Measurements from ENCODE around the gene TWSG1. TPM values are rescaled to one million over a fixed set of nuclear protein-coding genes. Genes with fewer than 3 reads are reported as not detected.

TWSG1 gene
- total and polyA plus RNA-seq, 10 of the 15 experiments (the other 5 are each of a cell fraction or from before 2014, with no cell fraction given) = 11.1 to 45.1 (median 27.7) TPM

- BruUV-seq (replicated peaks) = no TSS peak
- ATAC-seq = no peak
- POLR2A ChIA-PET = interaction anchor here (0.6 to 1.2 kb wide), 2 partner anchors 14 to 72 kb away, joined by 3 to 4 read pairs; no protein-coding TSS in a partner anchor
Observed at GRCh38 chr18:9359796-9360195, 25.2 kb downstream of the TWSG1 start.

More at GRCh38 chr18:9359796-9360195, 25.2 kb downstream of the TWSG1 start:
- Histone ChIP-seq H4K20me1 (ENCODE audit: control insufficient read depth, insufficient read depth) (no peaks in the 10 kb centered on the region), H3K9me3 (replicated peaks; ENCODE audit: control insufficient read depth, insufficient read depth, low read length) (no peaks in the 10 kb centered on the region), H3K9ac (ENCODE audit: control insufficient read depth, insufficient read depth, low read length) (no peak overlapping the region), H3K27ac (ENCODE audit: control insufficient read depth, insufficient read depth) (no peak overlapping the region), H3K4me3 (no peak overlapping the region), H3K36me3 (ENCODE audit: control insufficient read depth in 2 of 2, insufficient read depth in 2 of 2, low read length in 1 of 2) (peaks cover 1 to 4% of the 10 kb centered on the region in 2 experiments; a peak in 2 of 4 replicates), H3K4me2 (ENCODE audit: control insufficient read depth, insufficient read depth) (no peak overlapping the region), H3K4me1 (ENCODE audit: control insufficient read depth, insufficient read depth, low read length) (no peaks in the 10 kb centered on the region; the same call in 1 of the 2 replicates), H3K79me2 (ENCODE audit: control insufficient read depth, insufficient read depth, low read length) (peaks cover 28% of the 10 kb centered on the region), H3K27me3 (replicated peaks in 1 of 2; ENCODE audit: control insufficient read depth in 2 of 2, insufficient read depth in 2 of 2, low read length in 1 of 2) (no peaks in the 10 kb centered on the region), H2AFZ (ENCODE audit: control insufficient read depth, low read depth, low read length) (no peak overlapping the region)
- no peak for TF ChIP-seq SRF (IDR thresholded peaks at IDR 0.05; ENCODE audit: low read depth in 2 of 2, low read length in 2 of 2)
- no peak for TF ChIP-seq RUNX3 (IDR thresholded peaks at IDR 0.05; ENCODE audit: low read length)
- no peak for TF ChIP-seq MTA2 (IDR thresholded peaks at IDR 0.05; ENCODE audit: low read depth)
- no peak for TF ChIP-seq NBN (IDR thresholded peaks at IDR 0.05)
- TF ChIP-seq, protein P1, sequence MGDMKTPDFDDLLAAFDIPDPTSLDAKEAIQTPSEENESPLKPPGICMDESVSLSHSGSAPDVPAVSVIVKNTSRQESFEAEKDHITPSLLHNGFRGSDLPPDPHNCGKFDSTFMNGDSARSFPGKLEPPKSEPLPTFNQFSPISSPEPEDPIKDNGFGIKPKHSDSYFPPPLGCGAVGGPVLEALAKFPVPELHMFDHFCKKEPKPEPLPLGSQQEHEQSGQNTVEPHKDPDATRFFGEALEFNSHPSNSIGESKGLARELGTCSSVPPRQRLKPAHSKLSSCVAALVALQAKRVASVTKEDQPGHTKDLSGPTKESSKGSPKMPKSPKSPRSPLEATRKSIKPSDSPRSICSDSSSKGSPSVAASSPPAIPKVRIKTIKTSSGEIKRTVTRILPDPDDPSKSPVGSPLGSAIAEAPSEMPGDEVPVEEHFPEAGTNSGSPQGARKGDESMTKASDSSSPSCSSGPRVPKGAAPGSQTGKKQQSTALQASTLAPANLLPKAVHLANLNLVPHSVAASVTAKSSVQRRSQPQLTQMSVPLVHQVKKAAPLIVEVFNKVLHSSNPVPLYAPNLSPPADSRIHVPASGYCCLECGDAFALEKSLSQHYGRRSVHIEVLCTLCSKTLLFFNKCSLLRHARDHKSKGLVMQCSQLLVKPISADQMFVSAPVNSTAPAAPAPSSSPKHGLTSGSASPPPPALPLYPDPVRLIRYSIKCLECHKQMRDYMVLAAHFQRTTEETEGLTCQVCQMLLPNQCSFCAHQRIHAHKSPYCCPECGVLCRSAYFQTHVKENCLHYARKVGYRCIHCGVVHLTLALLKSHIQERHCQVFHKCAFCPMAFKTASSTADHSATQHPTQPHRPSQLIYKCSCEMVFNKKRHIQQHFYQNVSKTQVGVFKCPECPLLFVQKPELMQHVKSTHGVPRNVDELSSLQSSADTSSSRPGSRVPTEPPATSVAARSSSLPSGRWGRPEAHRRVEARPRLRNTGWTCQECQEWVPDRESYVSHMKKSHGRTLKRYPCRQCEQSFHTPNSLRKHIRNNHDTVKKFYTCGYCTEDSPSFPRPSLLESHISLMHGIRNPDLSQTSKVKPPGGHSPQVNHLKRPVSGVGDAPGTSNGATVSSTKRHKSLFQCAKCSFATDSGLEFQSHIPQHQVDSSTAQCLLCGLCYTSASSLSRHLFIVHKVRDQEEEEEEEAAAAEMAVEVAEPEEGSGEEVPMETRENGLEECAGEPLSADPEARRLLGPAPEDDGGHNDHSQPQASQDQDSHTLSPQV (IDR thresholded peaks at IDR 0.05) = no peak
- no peak for TF ChIP-seq ATF7 (IDR thresholded peaks at IDR 0.05; ENCODE audit: low read depth)
- in situ Hi-C loops (cut with MboI) = no loop called here
- ChIA-PET SMC1A (ENCODE audit: uncharacterized antibody, unreplicated experiment) (interaction anchor here (1.1 kb wide), 1 partner anchor 9 kb away, joined by 3 read pairs; no protein-coding TSS in a partner anchor), RAD21 (ENCODE audit: unreplicated experiment) (no interaction called here), CTCF (no interaction called here)
- WGBS (ENCODE audit: insufficient coverage, insufficient replicate concordance, low lambda C conversion rate, missing lambda C conversion rate) = 85% methylated on average over 4 of the region's 4 CpGs
- FAIRE-seq (no peak), DNase-seq (ENCODE audit: low read depth, low spot score) (no peak)
- intact Hi-C loops (cut with micrococcal nuclease; ENCODE audit: unreplicated experiment) = no loop called here
